MM.1S (cell line): ENCODE measurements around the gene ARID4B.

Experiments used
- DNase-seq: peaks from one replicate; pipeline ENCODE4 v3.0.0-alpha.2; 2015
- H2AFZ ChIP-seq: fragments of 300-600 bp; sonication (generic); 2 replicates; pipeline ENCODE4 v1.6.0; 2016; ENCODE audit warnings: antibody characterized with exemption, low read length
- H3F3A ChIP-seq: fragments of 300-600 bp; sonication (generic); 2 replicates; pipeline ENCODE4 v1.6.1; 2016; ENCODE audit warnings: mild to moderate bottlenecking, antibody characterized with exemption, low read length, moderate library complexity, mixed read lengths; ENCODE audit not compliant: insufficient read depth
- H3K27ac ChIP-seq: fragments of 300-600 bp; sonication (generic); 2 replicates; pipeline ENCODE4 v1.5.1; 2016; ENCODE audit warnings: mild to moderate bottlenecking, low read length
- H3K27me3 ChIP-seq: fragments of 300-600 bp; sonication (generic); replicated peaks from 2 replicates; pipeline ENCODE4 v1.6.0; 2016; ENCODE audit warnings: low read length; ENCODE audit not compliant: insufficient read depth
- H3K36me3 ChIP-seq: fragments of 300-600 bp; sonication (generic); replicated peaks from 2 replicates; pipeline ENCODE4 v1.6.1; 2016; ENCODE audit warnings: mild to moderate bottlenecking, low read length, mixed read lengths; ENCODE audit not compliant: insufficient read depth
- H3K4me1 ChIP-seq: fragments of 300-600 bp; sonication (generic); 2 replicates; pipeline ENCODE4 v1.6.1; 2016; ENCODE audit warnings: low read length, mixed read lengths
- H3K4me2 ChIP-seq: fragments of 300-600 bp; sonication (generic); 2 replicates; pipeline ENCODE4 v1.6.0; 2016; ENCODE audit warnings: low read depth, low read length
- H3K4me3 ChIP-seq: fragments of 300-600 bp; sonication (generic); 2 replicates; pipeline ENCODE4 v1.5.1; 2016; ENCODE audit warnings: low read length, mixed read lengths
- H3K79me2 ChIP-seq: fragments of 300-600 bp; sonication (generic); 2 replicates; pipeline ENCODE4 v1.6.1; 2016; ENCODE audit warnings: mixed run types, low read length, mixed read lengths
- H3K9ac ChIP-seq: fragments of 300-600 bp; sonication (generic); 2 replicates; pipeline ENCODE4 v1.6.1; 2016; ENCODE audit warnings: low read length, mixed read lengths
- H3K9me2 ChIP-seq: fragments of 300-600 bp; sonication (generic); replicated peaks from 2 replicates; pipeline ENCODE4 v1.6.1; 2016; ENCODE audit warnings: mild to moderate bottlenecking, low read length, mixed read lengths; ENCODE audit not compliant: insufficient read depth
- H3K9me3 ChIP-seq: fragments of 300-600 bp; sonication (generic); replicated peaks from 2 replicates; pipeline ENCODE4 v1.6.1; 2016; ENCODE audit warnings: mild to moderate bottlenecking, low read length, mixed read lengths; ENCODE audit not compliant: insufficient read depth
- H4K20me1 ChIP-seq: fragments of 300-600 bp; sonication (generic); 2 replicates; pipeline ENCODE4 v1.6.1; 2016; ENCODE audit warnings: mild to moderate bottlenecking, low read length, moderate library complexity, mixed read lengths; ENCODE audit not compliant: insufficient read depth
- EZH2 ChIP-seq: fragments of 300-600 bp; sonication (generic); optimal IDR thresholded peaks from 2 replicates; pipeline ENCODE3; 2017; ENCODE audit warnings: low read depth, mild to moderate bottlenecking, antibody characterized with exemption, low read length, mixed read lengths
- EZH2phosphoT487 ChIP-seq: fragments of 300-600 bp; sonication (generic); IDR thresholded peaks from 2 replicates; pipeline ENCODE4 v1.6.1; 2018; ENCODE audit warnings: antibody characterized with exemption, low read length
- TF ChIP-seq, protein P1 (sequence below): fragments of 300-600 bp; sonication (generic); IDR thresholded peaks from 2 replicates; pipeline ENCODE4 v1.5.1; 2016; ENCODE audit warnings: antibody characterized with exemption, low read length, mixed read lengths

The ARID4B gene

GRCh38 chr1:235158680-235159079, 169.3 kb downstream of the ARID4B start:
- Histone ChIP-seq H3K4me3 (no peak overlapping the region), H3K4me2 (no peak overlapping the region), H3K79me2 (peaks cover 49% of the 10 kb centered on the region), H3K9me2 (no peaks in the 10 kb centered on the region), H3K4me1 (peaks cover 8% of the 10 kb centered on the region; the same call in 1 of the 2 replicates), H3F3A (0 out of 2 replicates have a peak, but pooled peaks cover 8% of the 10 kb centered on the region), H3K36me3 (peaks cover 4% of the 10 kb centered on the region; the same call in 1 of the 2 replicates), H3K9me3 (no peaks in the 10 kb centered on the region), H2AFZ (no peak overlapping the region), H3K27me3 (no peaks in the 10 kb centered on the region), H3K9ac (no peak overlapping the region), H3K27ac (no peak overlapping the region), H4K20me1 (no peaks in the 10 kb centered on the region)
- DNase-seq: no peak
- TF ChIP-seq EZH2: no peak
- TF ChIP-seq, protein P1, sequence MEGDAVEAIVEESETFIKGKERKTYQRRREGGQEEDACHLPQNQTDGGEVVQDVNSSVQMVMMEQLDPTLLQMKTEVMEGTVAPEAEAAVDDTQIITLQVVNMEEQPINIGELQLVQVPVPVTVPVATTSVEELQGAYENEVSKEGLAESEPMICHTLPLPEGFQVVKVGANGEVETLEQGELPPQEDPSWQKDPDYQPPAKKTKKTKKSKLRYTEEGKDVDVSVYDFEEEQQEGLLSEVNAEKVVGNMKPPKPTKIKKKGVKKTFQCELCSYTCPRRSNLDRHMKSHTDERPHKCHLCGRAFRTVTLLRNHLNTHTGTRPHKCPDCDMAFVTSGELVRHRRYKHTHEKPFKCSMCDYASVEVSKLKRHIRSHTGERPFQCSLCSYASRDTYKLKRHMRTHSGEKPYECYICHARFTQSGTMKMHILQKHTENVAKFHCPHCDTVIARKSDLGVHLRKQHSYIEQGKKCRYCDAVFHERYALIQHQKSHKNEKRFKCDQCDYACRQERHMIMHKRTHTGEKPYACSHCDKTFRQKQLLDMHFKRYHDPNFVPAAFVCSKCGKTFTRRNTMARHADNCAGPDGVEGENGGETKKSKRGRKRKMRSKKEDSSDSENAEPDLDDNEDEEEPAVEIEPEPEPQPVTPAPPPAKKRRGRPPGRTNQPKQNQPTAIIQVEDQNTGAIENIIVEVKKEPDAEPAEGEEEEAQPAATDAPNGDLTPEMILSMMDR: no peak

DNA sequence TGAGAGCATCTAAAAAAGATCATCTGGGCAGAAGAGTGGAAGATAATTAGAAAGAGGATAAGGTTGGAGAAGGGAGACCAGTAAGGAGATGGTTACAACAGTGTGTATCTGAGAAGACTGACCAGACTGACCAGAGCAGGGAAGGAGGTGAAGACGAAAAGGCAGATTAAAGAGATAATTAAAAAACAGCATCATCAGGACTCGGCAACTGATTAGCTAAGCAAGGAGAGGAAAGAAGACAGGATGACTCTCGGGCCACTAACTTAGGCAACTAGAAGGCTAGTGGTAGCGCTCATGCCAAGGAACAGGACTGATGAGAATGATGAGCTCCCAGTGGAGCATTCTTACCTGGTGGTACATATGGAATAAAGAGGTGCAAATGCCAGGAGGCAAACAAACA, 170.8 kb downstream of the ARID4B start:
- Histone ChIP-seq H3K27me3 (no peaks in the 10 kb centered on the region), H3F3A (0 out of 2 replicates have a peak, but pooled peaks cover 8% of the 10 kb centered on the region), H3K27ac (no peak overlapping the region), H3K9me2 (no peaks in the 10 kb centered on the region), H2AFZ (no peak overlapping the region), H3K9ac (no peak overlapping the region), H3K4me3 (no peak overlapping the region), H3K9me3 (no peaks in the 10 kb centered on the region), H3K4me1 (peaks cover 8% of the 10 kb centered on the region; the same call in 1 of the 2 replicates), H3K36me3 (peaks cover 5% of the 10 kb centered on the region; the same call in 1 of the 2 replicates), H3K4me2 (no peak overlapping the region), H3K79me2 (peaks cover 49% of the 10 kb centered on the region), H4K20me1 (no peaks in the 10 kb centered on the region)
- DNase-seq: no peak
- no peak for TF ChIP-seq EZH2phosphoT487
- TF ChIP-seq, protein P1: no peak
- no peak for TF ChIP-seq EZH2

DNA sequence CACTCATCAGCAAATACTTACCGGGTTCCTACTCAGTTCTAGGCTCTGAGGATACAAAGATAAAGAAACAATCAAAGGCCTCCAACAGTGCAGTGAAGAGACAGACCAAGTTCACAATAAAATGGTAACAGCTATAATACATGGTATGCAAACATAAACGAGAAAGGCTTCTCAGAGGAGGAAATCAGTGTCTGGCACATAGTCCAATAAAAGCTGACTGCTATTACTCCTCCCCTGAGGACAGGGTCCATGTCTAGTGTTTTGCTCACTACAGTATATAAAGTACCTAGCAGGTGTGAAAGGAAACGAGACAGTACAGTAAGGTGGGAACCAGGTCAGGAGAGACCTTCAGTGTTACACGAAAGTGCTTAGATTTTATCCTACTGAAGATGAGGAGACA, 171.2 kb downstream of the ARID4B start:
- Histone ChIP-seq H3K4me2 (no peak overlapping the region), H3K4me3 (no peak overlapping the region), H3K9me3 (no peaks in the 10 kb centered on the region), H3K9ac (no peak overlapping the region), H3K4me1 (peaks cover 7% of the 10 kb centered on the region; the same call in 1 of the 2 replicates), H3K9me2 (no peaks in the 10 kb centered on the region), H3F3A (0 out of 2 replicates have a peak, but pooled peaks cover 8% of the 10 kb centered on the region), H3K36me3 (peaks cover 5% of the 10 kb centered on the region; the same call in 1 of the 2 replicates), H2AFZ (no peak overlapping the region), H4K20me1 (no peaks in the 10 kb centered on the region), H3K79me2 (peaks cover 49% of the 10 kb centered on the region), H3K27me3 (no peaks in the 10 kb centered on the region), H3K27ac (no peak overlapping the region)
- DNase-seq: no peak
- TF ChIP-seq EZH2phosphoT487 (no peak), EZH2 (no peak)
- TF ChIP-seq, protein P1: no peak
